PC-9 (cell line): Measurements from ENCODE around the gene SIGLEC9. TPM values are rescaled to one million over a fixed set of nuclear protein-coding genes. Genes with fewer than 3 reads are reported as not detected.

Source experiments
- BruUV-seq: library from RNA; stranded (reverse); fragments of 400-500 nt; replicated peaks from 2 replicates; lab custom pipeline; 2021; lab: Mats Ljungman, UMichigan
- CTCF ChIA-PET: fragments of 300-600 bp; sonication (Branson Sonifier 250); formaldehyde crosslinking; loops from one replicate; lab custom pipeline; 2022; ENCODE audit warnings: antibody characterized with exemption; lab: Charles Lee
- POLR2A ChIA-PET: fragments of 300-600 bp; sonication (Branson Sonifier 250); formaldehyde crosslinking; loops from one replicate; lab custom pipeline; 2022; ENCODE audit warnings: antibody characterized with exemption; ENCODE audit not compliant: unreplicated experiment; lab: Charles Lee
- DNase-seq, 2 experiments: peaks; one replicate each; pipeline versions ENCODE4 v3.0.0 to v3.0.0-alpha.2; 2015 to 2022; ENCODE audit warnings: mixed read lengths in 1 of 2
- H2AFZ ChIP-seq: fragments of 200-600 bp; sonication (generic); 2 replicates; pipeline ENCODE4 v1.8.1; 2017; ENCODE audit warnings: antibody characterized with exemption
- H3F3A ChIP-seq: fragments of 200-600 bp; sonication (generic); 2 replicates; pipeline ENCODE4 v1.8.1; 2017; ENCODE audit warnings: antibody characterized with exemption, mild to moderate bottlenecking, low read depth; ENCODE audit not compliant: insufficient read depth
- H3K27ac ChIP-seq: fragments of 200-600 bp; sonication (generic); 2 replicates; pipeline ENCODE4 v1.6.1; 2016; ENCODE audit warnings: mixed run types
- H3K27me3 ChIP-seq: fragments of 200-600 bp; sonication (generic); 2 replicates; pipeline ENCODE4 v1.6.1; 2016; ENCODE audit warnings: low read depth, mixed run types; ENCODE audit not compliant: insufficient read depth
- H3K36me3 ChIP-seq: fragments of 200-600 bp; sonication (generic); 2 replicates; pipeline ENCODE4 v1.6.1; 2016; ENCODE audit warnings: low read depth, mixed run types
- H3K4me1 ChIP-seq: fragments of 200-600 bp; sonication (generic); replicated peaks from 2 replicates; pipeline ENCODE4 v1.6.1; 2016; ENCODE audit warnings: mixed run types; ENCODE audit not compliant: insufficient read depth
- H3K4me2 ChIP-seq: fragments of 200-600 bp; sonication (generic); 2 replicates; pipeline ENCODE4 v1.6.1; 2017; ENCODE audit warnings: mixed run types
- H3K4me3 ChIP-seq: fragments of 200-600 bp; sonication (generic); 2 replicates; pipeline ENCODE4 v1.6.1; 2016; ENCODE audit warnings: mixed run types
- H3K79me2 ChIP-seq: fragments of 200-600 bp; sonication (generic); 2 replicates; pipeline ENCODE4 v1.6.1; 2017; ENCODE audit warnings: low read depth, mixed run types
- H3K9me2 ChIP-seq: fragments of 200-600 bp; sonication (generic); 2 replicates; pipeline ENCODE4 v1.8.1; 2017; ENCODE audit warnings: mild to moderate bottlenecking; ENCODE audit not compliant: insufficient read depth
- H3K9me3 ChIP-seq: fragments of 200-600 bp; sonication (generic); 2 replicates; pipeline ENCODE4 v1.8.1; 2016; ENCODE audit warnings: low read depth; ENCODE audit not compliant: insufficient read depth
- H4K20me1 ChIP-seq: fragments of 200-600 bp; sonication (generic); 2 replicates; pipeline ENCODE4 v1.8.1; 2017; ENCODE audit not compliant: insufficient read depth
- EZH2 ChIP-seq: fragments of 200-600 bp; sonication (generic); IDR thresholded peaks from 2 replicates; pipeline ENCODE4 v1.8.0; 2017; ENCODE audit warnings: antibody characterized with exemption, low read depth
- intact Hi-C: fragments of 100-400 bp; cut with micrococcal nuclease; formaldehyde crosslinking; loops from one replicate; pipeline ENCODE4 v1.10.0; 2022; ENCODE audit not compliant: unreplicated experiment
- total RNA-seq: library from RNA; stranded (reverse); gene quantifications from 2 replicates; pipeline ENCODE4 v1.2.3, GENCODE V29; 2021
- TF ChIP-seq, protein P1 (sequence below): fragments of 200-600 bp; sonication (generic); conservative IDR thresholded peaks from 2 replicates; pipeline ENCODE4 v1.6.1; 2017; ENCODE audit warnings: mixed run types, antibody characterized with exemption, mild to moderate bottlenecking, moderate library complexity

SIGLEC9 gene
- total RNA-seq, 1 experiment from 2014 or later: not detected

DNA sequence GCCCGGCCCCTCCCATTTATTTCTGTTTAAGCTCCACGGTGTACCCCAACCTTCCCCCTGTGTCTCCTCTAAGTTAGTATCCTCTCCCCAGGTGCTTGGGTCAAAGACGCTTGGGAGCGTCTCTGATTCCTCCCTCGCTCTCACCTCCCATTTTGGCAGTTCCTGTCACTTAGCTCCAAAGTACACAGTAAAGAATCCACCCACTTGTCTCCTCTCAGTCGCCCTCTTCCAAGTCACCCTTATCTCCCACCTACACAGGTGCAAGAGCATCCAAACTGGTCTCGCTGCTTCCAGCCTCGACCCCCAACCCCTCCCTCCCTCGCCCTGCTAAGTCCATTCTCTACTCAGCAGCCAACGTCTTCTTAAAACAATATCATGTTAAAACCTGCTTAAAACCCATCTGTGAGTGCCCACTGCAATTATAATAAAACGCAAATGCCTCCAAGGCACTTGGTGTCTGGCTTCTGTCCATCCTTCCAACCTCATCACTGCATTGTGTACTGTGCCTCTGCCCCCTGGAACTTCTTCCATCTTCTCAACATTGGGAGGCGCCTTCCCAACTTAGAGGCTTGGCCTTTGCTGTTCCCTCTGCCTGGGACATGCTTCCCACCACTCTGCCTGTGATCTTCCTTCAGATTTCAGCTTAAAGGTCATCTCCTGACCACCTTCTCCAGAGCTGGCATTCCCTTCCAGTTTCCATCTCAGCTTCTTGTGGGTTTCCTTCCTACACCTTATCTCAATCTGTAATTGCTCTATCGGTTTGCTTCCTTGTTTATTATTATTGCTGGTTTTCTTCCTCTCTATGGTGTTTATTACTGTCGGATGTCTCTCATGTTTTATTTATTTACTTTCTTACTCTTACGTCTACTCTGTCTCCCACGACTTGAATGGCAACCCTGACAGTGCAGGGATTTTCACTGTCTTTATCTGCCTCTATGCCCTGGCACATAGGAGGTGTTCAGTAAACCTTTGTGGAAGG is 32.5 kb upstream of the SIGLEC9 start:
- Histone ChIP-seq H3K4me1 (0 out of 2 replicates have a peak, but pooled peaks cover 7% of the 10 kb centered on the region), H4K20me1 (peaks cover 21% of the 10 kb centered on the region), H3K9me3 (no peaks in the 10 kb centered on the region), H3K4me3 (no peak overlapping the region), H3F3A (peaks cover 27% of the 10 kb centered on the region), H3K9me2 (no peaks in the 10 kb centered on the region), H2AFZ (no peak overlapping the region), H3K79me2 (no peaks in the 10 kb centered on the region), H3K36me3 (no peaks in the 10 kb centered on the region), H3K27me3 (no peaks in the 10 kb centered on the region), H3K4me2 (no peak overlapping the region), H3K27ac (no peak overlapping the region)
- POLR2A ChIA-PET: no interaction called here
- TF ChIP-seq, protein P1, sequence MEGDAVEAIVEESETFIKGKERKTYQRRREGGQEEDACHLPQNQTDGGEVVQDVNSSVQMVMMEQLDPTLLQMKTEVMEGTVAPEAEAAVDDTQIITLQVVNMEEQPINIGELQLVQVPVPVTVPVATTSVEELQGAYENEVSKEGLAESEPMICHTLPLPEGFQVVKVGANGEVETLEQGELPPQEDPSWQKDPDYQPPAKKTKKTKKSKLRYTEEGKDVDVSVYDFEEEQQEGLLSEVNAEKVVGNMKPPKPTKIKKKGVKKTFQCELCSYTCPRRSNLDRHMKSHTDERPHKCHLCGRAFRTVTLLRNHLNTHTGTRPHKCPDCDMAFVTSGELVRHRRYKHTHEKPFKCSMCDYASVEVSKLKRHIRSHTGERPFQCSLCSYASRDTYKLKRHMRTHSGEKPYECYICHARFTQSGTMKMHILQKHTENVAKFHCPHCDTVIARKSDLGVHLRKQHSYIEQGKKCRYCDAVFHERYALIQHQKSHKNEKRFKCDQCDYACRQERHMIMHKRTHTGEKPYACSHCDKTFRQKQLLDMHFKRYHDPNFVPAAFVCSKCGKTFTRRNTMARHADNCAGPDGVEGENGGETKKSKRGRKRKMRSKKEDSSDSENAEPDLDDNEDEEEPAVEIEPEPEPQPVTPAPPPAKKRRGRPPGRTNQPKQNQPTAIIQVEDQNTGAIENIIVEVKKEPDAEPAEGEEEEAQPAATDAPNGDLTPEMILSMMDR: no peak
- no peak for TF ChIP-seq EZH2
- CTCF ChIA-PET: interaction anchor here (0.8 kb wide), 1 partner anchor 74 kb away, joined by 3 read pairs; no protein-coding TSS in a partner anchor
- intact Hi-C loops: no loop called here
- no TSS peak for BruUV-seq
- no peak for DNase-seq

DNA sequence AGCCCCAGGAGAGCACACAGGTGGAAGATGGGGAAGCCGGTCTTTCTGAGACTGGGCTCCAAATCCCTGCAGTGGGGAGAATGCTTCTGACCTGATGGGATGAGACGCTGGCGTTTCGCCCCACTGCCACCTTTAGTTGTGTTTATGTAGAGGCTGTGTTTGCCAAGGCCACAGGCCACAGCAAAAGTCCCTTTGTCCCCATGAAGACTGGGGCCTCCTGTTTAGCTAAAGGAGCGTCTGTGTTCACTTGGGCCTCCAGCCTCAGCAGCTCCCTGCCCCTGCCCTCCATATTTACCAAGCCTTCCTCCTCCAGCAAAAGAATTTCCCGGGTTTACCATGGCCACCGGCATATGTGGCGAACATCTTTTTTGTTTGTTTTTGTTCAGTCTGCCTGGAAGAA is 31.6 kb upstream of the SIGLEC9 start:
- Histone ChIP-seq H3K9me3 (no peaks in the 10 kb centered on the region), H3K4me3 (no peak overlapping the region), H3K4me2 (no peak overlapping the region), H3K9me2 (no peaks in the 10 kb centered on the region), H3K4me1 (0 out of 2 replicates have a peak, but pooled peaks cover 7% of the 10 kb centered on the region), H3K27me3 (no peaks in the 10 kb centered on the region), H3K36me3 (no peaks in the 10 kb centered on the region), H3F3A (peaks cover 31% of the 10 kb centered on the region), H4K20me1 (peaks cover 23% of the 10 kb centered on the region), H3K27ac (no peak overlapping the region), H3K79me2 (no peaks in the 10 kb centered on the region), H2AFZ (no peak overlapping the region)
- no TSS peak for BruUV-seq
- peak in 1 of 2 experiments; percentile 19 for DNase-seq
- ChIA-PET POLR2A (no interaction called here), CTCF (no interaction called here)
- intact Hi-C loops: no loop called here
- no peak for TF ChIP-seq EZH2
- TF ChIP-seq, protein P1: no peak

DNA sequence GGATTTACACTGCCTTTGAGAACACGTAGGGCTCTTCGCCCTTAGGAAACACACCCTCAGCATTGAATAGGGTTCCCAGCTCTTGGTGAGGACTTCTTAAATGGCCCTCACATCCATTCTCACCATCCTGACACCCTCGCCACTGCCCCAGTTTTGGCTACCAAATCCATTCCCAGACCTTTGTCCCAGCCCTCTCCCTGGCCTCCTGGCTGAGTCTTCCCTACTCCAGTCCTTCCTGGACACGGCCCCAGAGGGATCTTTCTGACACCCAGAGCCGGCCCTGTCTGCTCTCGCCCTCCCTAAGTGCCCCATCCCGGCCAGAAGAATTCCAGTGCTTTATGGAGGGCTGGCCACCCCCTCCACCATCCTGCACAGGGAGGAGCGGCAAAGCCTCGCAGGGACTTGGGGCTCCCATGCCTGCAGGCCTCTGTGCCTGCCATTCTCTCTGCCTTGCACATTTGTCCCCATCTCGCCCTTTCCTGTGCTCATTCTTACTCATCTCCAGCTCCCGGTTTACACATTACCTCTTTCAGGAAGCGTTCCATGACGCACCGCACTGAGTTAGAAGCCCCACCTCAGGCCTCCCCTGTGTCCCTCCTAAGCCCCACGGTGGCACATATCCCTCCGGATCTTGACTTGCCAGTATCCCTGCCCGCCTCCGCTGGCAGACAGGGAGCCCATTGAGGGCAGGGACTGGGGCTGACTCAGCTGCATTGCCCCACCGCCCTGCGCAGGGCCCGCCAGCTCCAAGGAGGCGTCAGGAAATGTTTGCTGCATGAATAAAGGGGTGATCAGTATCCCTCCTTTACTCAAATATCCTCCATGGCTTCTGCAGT is 31.0 kb upstream of the SIGLEC9 start:
- ChIA-PET POLR2A (no interaction called here), CTCF (interaction anchor here (0.6 to 0.9 kb wide), 2 partner anchors 73 to 86 kb away, joined by 14 to 19 read pairs; no protein-coding TSS in a partner anchor)
- no peak overlapping the region for H2AFZ ChIP-seq
- H3F3A ChIP-seq: peaks cover 31% of the 10 kb centered on the region
- H3K4me1 ChIP-seq: 0 out of 2 replicates have a peak, but pooled peaks cover 7% of the 10 kb centered on the region
- no peaks in the 10 kb centered on the region for H3K79me2 ChIP-seq
- H4K20me1 ChIP-seq: peaks cover 23% of the 10 kb centered on the region
- H3K4me3 ChIP-seq: no peak overlapping the region
- no peak for TF ChIP-seq EZH2
- no peak overlapping the region for H3K27ac ChIP-seq
- H3K4me2 ChIP-seq: no peak overlapping the region
- H3K9me2 ChIP-seq: no peaks in the 10 kb centered on the region
- H3K9me3 ChIP-seq: no peaks in the 10 kb centered on the region
- BruUV-seq: no TSS peak
- no peaks in the 10 kb centered on the region for H3K36me3 ChIP-seq
- no peaks in the 10 kb centered on the region for H3K27me3 ChIP-seq
- peak in 1 of 2 experiments; percentile 15 for DNase-seq
- intact Hi-C loops: loop anchor here (1.0 kb wide), 1 partner anchor 72 kb away; no protein-coding TSS in a partner anchor
